ENCODE measurements around the gene IER5L.

Gene IER5L

GRCh38 chr9:129221979-129222635 lies 44.0 kb upstream of the IER5L start:
- no peak for TF ChIP-seq CTCF (IDR thresholded peaks at IDR 0.05; ENCODE audit: extremely low read depth, missing control alignments)
- DNase-seq (ENCODE audit: low spot score), result no peak

- TF ChIP-seq CTCF (IDR thresholded peaks at IDR 0.05; ENCODE audit: extremely low read depth, missing control alignments), result no peak
- no peak for DNase-seq (ENCODE audit: low spot score)
These were observed 43.2 kb upstream of the IER5L start for GRCh38 chr9:129221233-129221632.

GRCh38 chr9:129220771-129221170 lies 42.7 kb upstream of the IER5L start:
- DNase-seq (ENCODE audit: low spot score), result no peak
- no peak for TF ChIP-seq CTCF (IDR thresholded peaks at IDR 0.05; ENCODE audit: extremely low read depth, missing control alignments)

GRCh38 chr9:129218918-129219317 lies 40.9 kb upstream of the IER5L start:
- DNase-seq (ENCODE audit: low spot score), result no peak
- no peak for TF ChIP-seq CTCF (IDR thresholded peaks at IDR 0.05; ENCODE audit: extremely low read depth, missing control alignments)

GRCh38 chr9:129218272-129218625 lies 40.2 kb upstream of the IER5L start:
- no peak for TF ChIP-seq CTCF (IDR thresholded peaks at IDR 0.05; ENCODE audit: extremely low read depth, missing control alignments)
- DNase-seq (ENCODE audit: low spot score), result no peak

GRCh38 chr9:129213551-129213950 lies 35.5 kb upstream of the IER5L start:
- TF ChIP-seq CTCF (IDR thresholded peaks at IDR 0.05; ENCODE audit: extremely low read depth, missing control alignments), result no peak

GRCh38 chr9:129211686-129212085 lies 33.6 kb upstream of the IER5L start:
- no peak for TF ChIP-seq CTCF (IDR thresholded peaks at IDR 0.05; ENCODE audit: extremely low read depth, missing control alignments)
- no peak for DNase-seq (ENCODE audit: low spot score)

More at GRCh38 chr9:129213551-129213950, 35.5 kb upstream of the IER5L start:
- DNase-seq (ENCODE audit: low spot score), result no peak

Measured in GM20000 (cell line).